Measurements from ENCODE around the gene CLEC4F. TPM values are rescaled to one million over a fixed set of nuclear protein-coding genes. Genes with fewer than 3 reads are reported as not detected.

CLEC4F gene
- polyA plus RNA-seq, 3 donors: 0.65 to 17.0 (median 2.3) TPM

- Histone ChIP-seq H3K36me3 (replicated peaks in 1 of 2; ENCODE audit: control insufficient read depth in 1 of 2, insufficient read depth in 2 of 2, low read length in 2 of 2) (no peaks in the 10 kb centered on the region), H3K4me1 (ENCODE audit: control insufficient read depth in 1 of 2, insufficient read depth in 2 of 2, low read length in 2 of 2) (peaks cover 47 to 56% of the 10 kb centered on the region in 2 donors), H3K4me3 (replicated peaks in 1 of 3; ENCODE audit: low read depth in 2 of 3, low read length in 3 of 3) (peak within 1 kb of the TSS; percentile 3 to 73 (median 19)), H3K9ac (ENCODE audit: insufficient read depth, low read length, poor library complexity, severe bottlenecking) (no peak within 1 kb of the TSS), H3K27me3 (ENCODE audit: control insufficient read depth in 2 of 2, insufficient read depth in 2 of 2, low read length in 2 of 2) (peaks cover 37 to 52% of the 10 kb centered on the region in 2 donors), H3K4me2 (replicated peaks; ENCODE audit: extremely low read depth, low read length, poor library complexity, severe bottlenecking) (peak within 1 kb of the TSS; percentile 82), H3K79me2 (ENCODE audit: insufficient read depth, low read length) (no peaks in the 10 kb centered on the region), H3K9me3 (replicated peaks in 1 of 2; ENCODE audit: control insufficient read depth in 1 of 2, insufficient read depth in 1 of 2, low read length in 2 of 2) (no peaks in the 10 kb centered on the region), H3K27ac (ENCODE audit: low read depth in 1 of 2, low read length in 2 of 2) (no peak within 1 kb of the TSS), H4K20me1 (ENCODE audit: insufficient read depth, low read length) (no peaks in the 10 kb centered on the region), H2AFZ (ENCODE audit: insufficient read depth, low read depth, low read length, poor library complexity, severe bottlenecking) (peak within 1 kb of the TSS; percentile 89)
- H3K4me3 Mint-ChIP-seq: peak within 1 kb of the TSS; percentile 80 to 94
- H3K27ac Mint-ChIP-seq: peak within 1 kb of the TSS in 2 of 7 donors; percentile 46 to 57
- DNase-seq: peak in 1 of 3 donors; percentile 15
- H3K9me3 Mint-ChIP-seq: peaks cover 2 to 9% (median 4%) of the 10 kb centered on the region in 7 donors
- peaks cover 30 to 48% (median 46%) of the 10 kb centered on the region in 3 donors for H3K27me3 Mint-ChIP-seq (ENCODE audit: low read depth in 3 of 3)
- H3K36me3 Mint-ChIP-seq: peaks cover 11 to 19% of the 10 kb centered on the region in 2 donors
- intact Hi-C loops (cut with micrococcal nuclease): loop anchor here in 1 of 2 donors (5.0 kb wide), 1 partner anchor 157 kb away; no protein-coding TSS in a partner anchor
- 4% methylated on average over 62 of the region's 69 CpGs for WGBS (ENCODE audit: insufficient coverage)
- TF ChIP-seq, protein P1, sequence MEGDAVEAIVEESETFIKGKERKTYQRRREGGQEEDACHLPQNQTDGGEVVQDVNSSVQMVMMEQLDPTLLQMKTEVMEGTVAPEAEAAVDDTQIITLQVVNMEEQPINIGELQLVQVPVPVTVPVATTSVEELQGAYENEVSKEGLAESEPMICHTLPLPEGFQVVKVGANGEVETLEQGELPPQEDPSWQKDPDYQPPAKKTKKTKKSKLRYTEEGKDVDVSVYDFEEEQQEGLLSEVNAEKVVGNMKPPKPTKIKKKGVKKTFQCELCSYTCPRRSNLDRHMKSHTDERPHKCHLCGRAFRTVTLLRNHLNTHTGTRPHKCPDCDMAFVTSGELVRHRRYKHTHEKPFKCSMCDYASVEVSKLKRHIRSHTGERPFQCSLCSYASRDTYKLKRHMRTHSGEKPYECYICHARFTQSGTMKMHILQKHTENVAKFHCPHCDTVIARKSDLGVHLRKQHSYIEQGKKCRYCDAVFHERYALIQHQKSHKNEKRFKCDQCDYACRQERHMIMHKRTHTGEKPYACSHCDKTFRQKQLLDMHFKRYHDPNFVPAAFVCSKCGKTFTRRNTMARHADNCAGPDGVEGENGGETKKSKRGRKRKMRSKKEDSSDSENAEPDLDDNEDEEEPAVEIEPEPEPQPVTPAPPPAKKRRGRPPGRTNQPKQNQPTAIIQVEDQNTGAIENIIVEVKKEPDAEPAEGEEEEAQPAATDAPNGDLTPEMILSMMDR (IDR thresholded peaks at IDR 0.05): no peak
- H3K4me1 Mint-ChIP-seq: peaks cover 52% of the 10 kb centered on the region
Measured at GRCh38 chr2:70790136-70790828, 30.1 kb downstream of the CLEC4F start, which contains the start of gene FIGLA. Gene FIGLA (minus strand): TSS chr2:70790643. CDS start chr2:70790638, 5 bp downstream.

DNA sequence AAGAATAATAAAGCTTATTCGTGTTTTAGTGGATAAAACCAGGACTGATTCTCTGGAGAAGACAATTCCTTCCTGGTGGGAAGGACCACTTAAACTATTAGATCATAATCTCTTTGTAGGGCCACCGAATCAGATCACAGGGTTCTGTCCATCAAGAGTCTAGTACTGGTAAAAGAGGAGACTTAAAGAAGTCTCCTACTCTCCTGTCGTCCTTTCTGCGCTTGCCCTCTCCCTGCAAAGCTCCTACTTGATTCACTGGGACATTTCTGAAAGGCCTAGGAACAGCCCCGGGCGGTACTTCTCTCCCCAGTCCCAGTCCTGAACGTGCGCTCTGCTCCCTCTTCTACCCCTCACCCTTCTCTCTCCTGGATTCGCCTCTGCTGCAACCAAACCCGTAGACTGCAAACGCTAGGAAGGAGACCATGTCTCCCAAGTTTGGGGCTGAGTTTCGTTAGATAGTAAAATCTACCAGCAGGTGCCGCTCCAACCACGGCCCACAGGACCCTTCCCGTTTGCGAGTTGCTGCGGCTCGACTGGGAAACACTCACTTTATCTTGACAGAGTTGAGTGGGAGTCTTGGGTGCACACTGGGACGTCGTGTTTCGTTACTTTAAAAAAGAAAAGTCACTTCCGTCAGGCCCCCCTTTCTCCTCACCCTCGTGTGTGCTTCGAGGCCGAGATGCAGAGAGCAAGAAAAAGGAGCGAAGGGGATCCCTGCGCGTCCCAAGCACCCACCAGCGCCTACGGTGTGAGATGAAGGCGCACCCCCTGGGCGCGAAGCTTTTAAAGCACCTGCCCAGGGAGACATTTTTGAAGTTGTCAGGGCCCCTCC lies 30.9 kb downstream of the CLEC4F start:
- H3K27ac ChIP-seq (ENCODE audit: low read depth in 1 of 2, low read length in 2 of 2): no peak overlapping the region
- intact Hi-C loops (cut with micrococcal nuclease): loop anchor here (5.0 kb wide), 4 partner anchors 68 to 158 kb away; no protein-coding TSS in a partner anchor
- H2AFZ ChIP-seq (ENCODE audit: insufficient read depth, low read depth, low read length, poor library complexity, severe bottlenecking): peak overlapping the region; percentile 89
- Mint-ChIP-seq H3K27me3 (ENCODE audit: low read depth in 3 of 3) (peaks cover 30 to 49% (median 46%) of the 10 kb centered on the region in 3 donors), H3K36me3 (peaks cover 11 to 19% of the 10 kb centered on the region in 2 donors), H3K9me3 (peaks cover 2 to 9% (median 4%) of the 10 kb centered on the region in 7 donors), H3K4me1 (peaks cover 48% of the 10 kb centered on the region), H3K4me3 (peak overlapping the region; percentile 80 to 94), H3K27ac (peak overlapping the region in 1 of 7 donors; percentile 46)
- H3K9me3 ChIP-seq (replicated peaks in 1 of 2; ENCODE audit: control insufficient read depth in 1 of 2, insufficient read depth in 1 of 2, low read length in 2 of 2): no peaks in the 10 kb centered on the region
- TF ChIP-seq, protein P1 (IDR thresholded peaks at IDR 0.05): peak; percentile 78
- DNase-seq: peak; percentile 58 to 72 (median 68)
- peaks cover 40 to 48% of the 10 kb centered on the region in 2 donors for H3K4me1 ChIP-seq (ENCODE audit: control insufficient read depth in 1 of 2, insufficient read depth in 2 of 2, low read length in 2 of 2)
- H3K4me3 ChIP-seq (replicated peaks in 1 of 3; ENCODE audit: low read depth in 2 of 3, low read length in 3 of 3): peak overlapping the region; percentile 3 to 73 (median 19)
- no peaks in the 10 kb centered on the region for H4K20me1 ChIP-seq (ENCODE audit: insufficient read depth, low read length)
- 10% methylated on average over 23 of the region's 33 CpGs for WGBS (ENCODE audit: insufficient coverage)
- H3K9ac ChIP-seq (ENCODE audit: insufficient read depth, low read length, poor library complexity, severe bottlenecking): no peak overlapping the region
- no peaks in the 10 kb centered on the region for H3K36me3 ChIP-seq (replicated peaks in 1 of 2; ENCODE audit: control insufficient read depth in 1 of 2, insufficient read depth in 2 of 2, low read length in 2 of 2)
- H3K27me3 ChIP-seq (ENCODE audit: control insufficient read depth in 2 of 2, insufficient read depth in 2 of 2, low read length in 2 of 2): peaks cover 37 to 52% of the 10 kb centered on the region in 2 donors
- no peaks in the 10 kb centered on the region for H3K79me2 ChIP-seq (ENCODE audit: insufficient read depth, low read length)
- peak overlapping the region; percentile 82 for H3K4me2 ChIP-seq (replicated peaks; ENCODE audit: extremely low read depth, low read length, poor library complexity, severe bottlenecking)

Data from CD14-positive monocyte (primary cell).